Measurements from ENCODE around the gene ARFGAP1. TPM values are rescaled to one million over a fixed set of nuclear protein-coding genes. Genes with fewer than 3 reads are reported as not detected.

Gene ARFGAP1
- total RNA-seq, 1 experiment from 2014 or later: 207 TPM

GRCh38 chr20:63321148-63321831 is 48.7 kb downstream of the ARFGAP1 start:
- ChIA-PET POLR2A (interaction anchor here (0.6 kb wide), 1 partner anchor 337 kb away, joined by 3 read pairs; the partner anchor contains the start of gene RTEL1), CTCF (interaction anchor here (1.2 to 1.7 kb wide), 4 partner anchors 11 to 97 kb away, joined by 6 to 11 read pairs (median 8); no protein-coding TSS in a partner anchor)
- Mint-ChIP-seq H3K27ac (no peak overlapping the region), H3K9me3 (no peaks in the 10 kb centered on the region), H3K4me3 (no peak overlapping the region), H3K4me1 (peaks cover 2% of the 10 kb centered on the region; the same call in 1 of the 2 replicates), H3K27me3 (ENCODE audit: low read depth) (no peaks in the 10 kb centered on the region), H3K36me3 (no peaks in the 10 kb centered on the region)
- DNase-seq (ENCODE audit: low spot score): no peak
- no peak for ATAC-seq
- TF ChIP-seq MLX (CRISPR knock-in tag; IDR thresholded peaks at IDR 0.05) (no peak), ZNF425 (CRISPR knock-in tag; conservative IDR thresholded peaks at IDR 0.05) (no peak), FOXP4 (CRISPR knock-in tag; IDR thresholded peaks at IDR 0.05) (no peak), MYBL2 (CRISPR knock-in tag; IDR thresholded peaks at IDR 0.05) (no peak), AR (CRISPR knock-in tag; IDR thresholded peaks at IDR 0.05) (no peak), ELF4 (CRISPR knock-in tag; IDR thresholded peaks at IDR 0.05; ENCODE audit: low read depth) (no peak), ATF2 (CRISPR knock-in tag; IDR thresholded peaks at IDR 0.05; ENCODE audit: borderline replicate concordance, low read depth) (no peak), FOXK1 (CRISPR knock-in tag; IDR thresholded peaks at IDR 0.05) (no peak)

- DNase-seq (ENCODE audit: low spot score) (peak; percentile 13), ATAC-seq (no peak)
- H3K27ac Mint-ChIP-seq: no peak overlapping the region
- no peak overlapping the region for H3K4me3 Mint-ChIP-seq
- ChIA-PET CTCF (interaction anchor here (1.2 to 1.9 kb wide), 5 partner anchors 13 to 99 kb away, joined by 6 to 11 read pairs (median 6); no protein-coding TSS in a partner anchor), POLR2A (no interaction called here)
- H3K36me3 Mint-ChIP-seq: no peaks in the 10 kb centered on the region
- no peaks in the 10 kb centered on the region for H3K27me3 Mint-ChIP-seq (ENCODE audit: low read depth)
- H3K4me1 Mint-ChIP-seq: peaks cover 2% of the 10 kb centered on the region; the same call in 1 of the 2 replicates
- H3K9me3 Mint-ChIP-seq: no peaks in the 10 kb centered on the region
- TF ChIP-seq ESRRA (CRISPR knock-in tag; IDR thresholded peaks at IDR 0.05; ENCODE audit: borderline replicate concordance) (no peak), ELF4 (CRISPR knock-in tag; IDR thresholded peaks at IDR 0.05; ENCODE audit: low read depth) (no peak), ZNF317 (CRISPR knock-in tag; IDR thresholded peaks at IDR 0.05; ENCODE audit: borderline replicate concordance, low read depth) (no peak), IRF1 (CRISPR knock-in tag; IDR thresholded peaks at IDR 0.05) (no peak), ZMAT4 (CRISPR knock-in tag; IDR thresholded peaks at IDR 0.05) (no peak), ZNF396 (CRISPR knock-in tag; IDR thresholded peaks at IDR 0.05; ENCODE audit: borderline replicate concordance) (no peak), FOXP4 (CRISPR knock-in tag; IDR thresholded peaks at IDR 0.05) (no peak), MYBL2 (CRISPR knock-in tag; IDR thresholded peaks at IDR 0.05) (no peak), TP53 (CRISPR knock-in tag; IDR thresholded peaks at IDR 0.05) (no peak), MAX (CRISPR knock-in tag; IDR thresholded peaks at IDR 0.05) (no peak), MLX (CRISPR knock-in tag; IDR thresholded peaks at IDR 0.05) (no peak), JUN (CRISPR knock-in tag; IDR thresholded peaks at IDR 0.05) (no peak)
Observed at GRCh38 chr20:63322146-63322932, 49.7 kb downstream of the ARFGAP1 start.
